Glutamatergic neuron (in vitro differentiated cells): Measurements from ENCODE around the gene PEX12. TPM values are rescaled to one million over a fixed set of nuclear protein-coding genes. Genes with fewer than 3 reads are reported as not detected.

ENCODE experiments used
- DNase-seq: peaks from one replicate; pipeline ENCODE4 v3.0.0; 2022
- H3K27ac Mint-ChIP-seq: one replicate; pipeline ENCODE4 v1.8.0; 2020; ENCODE audit warnings: mild to moderate bottlenecking, mixed read lengths, inconsistent platforms; ENCODE audit not compliant: unreplicated experiment
- H3K27me3 Mint-ChIP-seq: one replicate; pipeline ENCODE4 v1.8.0; 2020; ENCODE audit warnings: mild to moderate bottlenecking, moderate library complexity, mixed read lengths, inconsistent platforms; ENCODE audit not compliant: unreplicated experiment
- H3K36me3 Mint-ChIP-seq: one replicate; pipeline ENCODE4 v1.8.0; 2020; ENCODE audit warnings: mild to moderate bottlenecking, mixed read lengths, inconsistent platforms; ENCODE audit not compliant: unreplicated experiment
- H3K4me1 Mint-ChIP-seq: one replicate; pipeline ENCODE4 v1.8.0; 2020; ENCODE audit warnings: mild to moderate bottlenecking, low read depth, mixed read lengths, inconsistent platforms; ENCODE audit not compliant: unreplicated experiment
- H3K4me3 Mint-ChIP-seq: one replicate; pipeline ENCODE4 v1.8.0; 2020; ENCODE audit warnings: mild to moderate bottlenecking, mixed read lengths, inconsistent platforms; ENCODE audit not compliant: unreplicated experiment
- H3K9me3 Mint-ChIP-seq: one replicate; pipeline ENCODE4 v1.8.0; 2020; ENCODE audit warnings: mild to moderate bottlenecking, moderate library complexity, mixed read lengths, inconsistent platforms; ENCODE audit not compliant: unreplicated experiment
- CTCF ChIP-seq: fragments of 200-600 bp; sonication (generic); IDR thresholded peaks from one replicate; pipeline ENCODE4 v1.5.0; 2021; ENCODE audit not compliant: partially characterized antibody, unreplicated experiment
- total RNA-seq: library from RNA; stranded (reverse); fragmentation: NEBNext Ultra II Directional; extraction: Animal tissue kit (Norgen Biotek cat#: 25700); gene quantifications from one replicate; pipeline ENCODE4 v1.2.1, GENCODE V29; 2021; ENCODE audit not compliant: unreplicated experiment

Gene PEX12
- total RNA-seq, 1 donor from 2014 or later = 3.1 TPM

DNA sequence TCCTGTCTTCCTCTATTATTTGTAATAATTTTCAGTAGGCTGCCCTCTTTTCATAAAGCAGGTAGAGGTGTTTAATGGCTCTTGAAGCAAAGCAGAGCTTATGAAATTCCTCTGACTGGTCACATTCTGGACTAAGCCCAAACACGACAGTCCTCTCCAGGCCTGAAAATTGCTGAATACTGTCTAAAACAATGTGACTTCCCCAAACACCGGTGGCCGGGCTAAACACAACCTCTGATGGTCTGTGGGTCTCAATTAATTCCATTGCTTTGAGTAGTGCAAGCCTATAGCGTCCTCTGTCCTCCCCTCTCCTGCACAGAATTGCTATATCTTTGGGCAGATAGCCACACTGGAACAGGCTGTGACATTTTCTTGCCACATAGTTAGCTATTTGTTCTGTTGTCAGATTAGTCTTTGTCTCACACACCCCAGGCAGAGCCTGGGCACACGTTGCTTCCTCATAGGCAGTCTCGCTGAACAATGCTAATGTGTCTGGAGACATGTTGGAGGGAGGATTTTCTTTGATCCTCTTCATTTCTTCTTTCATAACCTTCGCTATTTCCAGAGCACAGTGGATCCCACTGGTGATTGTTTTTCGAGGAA, 30.1 kb downstream of the PEX12 start:
- H3K9me3 Mint-ChIP-seq = no peaks in the 10 kb centered on the region
- no peak overlapping the region for H3K4me3 Mint-ChIP-seq
- no peaks in the 10 kb centered on the region for H3K4me1 Mint-ChIP-seq
- no peak for DNase-seq
- no peak for TF ChIP-seq CTCF
- no peaks in the 10 kb centered on the region for H3K36me3 Mint-ChIP-seq
- peaks cover 3% of the 10 kb centered on the region for H3K27me3 Mint-ChIP-seq
- H3K27ac Mint-ChIP-seq = no peak overlapping the region

GRCh38 chr17:35546487-35546886, 31.9 kb downstream of the PEX12 start:
- no peak overlapping the region for H3K4me3 Mint-ChIP-seq
- no peaks in the 10 kb centered on the region for H3K36me3 Mint-ChIP-seq
- DNase-seq = no peak
- no peak for TF ChIP-seq CTCF
- no peak overlapping the region for H3K27ac Mint-ChIP-seq
- no peaks in the 10 kb centered on the region for H3K9me3 Mint-ChIP-seq
- H3K27me3 Mint-ChIP-seq = peaks cover 3% of the 10 kb centered on the region
- H3K4me1 Mint-ChIP-seq = no peaks in the 10 kb centered on the region

DNA sequence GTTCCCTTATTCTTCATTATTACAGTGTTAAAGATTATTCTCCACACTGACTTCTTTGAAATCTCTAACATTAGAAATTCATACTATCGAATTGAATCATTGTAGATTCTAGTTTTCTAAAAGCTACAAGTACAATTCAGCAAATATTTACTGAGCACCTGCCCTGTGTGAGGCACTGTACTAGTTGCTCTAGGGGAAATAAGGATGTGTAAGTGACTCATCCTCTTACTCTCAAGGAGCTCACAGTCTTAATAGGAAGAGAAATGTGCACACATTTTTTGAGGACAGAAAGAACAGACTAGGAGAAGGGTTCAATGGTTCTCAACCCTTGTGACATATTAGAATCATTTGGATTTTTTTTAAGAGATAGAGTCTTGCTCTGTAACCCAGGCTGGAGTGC, 33.2 kb downstream of the PEX12 start:
- no peak overlapping the region for H3K4me3 Mint-ChIP-seq
- DNase-seq = no peak
- H3K27me3 Mint-ChIP-seq = peaks cover 3% of the 10 kb centered on the region
- no peaks in the 10 kb centered on the region for H3K4me1 Mint-ChIP-seq
- H3K36me3 Mint-ChIP-seq = no peaks in the 10 kb centered on the region
- H3K27ac Mint-ChIP-seq = no peak overlapping the region
- TF ChIP-seq CTCF = no peak
- H3K9me3 Mint-ChIP-seq = no peaks in the 10 kb centered on the region

- no peak overlapping the region for H3K27ac Mint-ChIP-seq
- H3K27me3 Mint-ChIP-seq = peaks cover 3% of the 10 kb centered on the region
- H3K9me3 Mint-ChIP-seq = no peaks in the 10 kb centered on the region
- no peaks in the 10 kb centered on the region for H3K4me1 Mint-ChIP-seq
- H3K36me3 Mint-ChIP-seq = no peaks in the 10 kb centered on the region
- DNase-seq = no peak
- no peak for TF ChIP-seq CTCF
- no peak overlapping the region for H3K4me3 Mint-ChIP-seq
These were observed 34.5 kb downstream of the PEX12 start for GRCh38 chr17:35543856-35544255.

DNA sequence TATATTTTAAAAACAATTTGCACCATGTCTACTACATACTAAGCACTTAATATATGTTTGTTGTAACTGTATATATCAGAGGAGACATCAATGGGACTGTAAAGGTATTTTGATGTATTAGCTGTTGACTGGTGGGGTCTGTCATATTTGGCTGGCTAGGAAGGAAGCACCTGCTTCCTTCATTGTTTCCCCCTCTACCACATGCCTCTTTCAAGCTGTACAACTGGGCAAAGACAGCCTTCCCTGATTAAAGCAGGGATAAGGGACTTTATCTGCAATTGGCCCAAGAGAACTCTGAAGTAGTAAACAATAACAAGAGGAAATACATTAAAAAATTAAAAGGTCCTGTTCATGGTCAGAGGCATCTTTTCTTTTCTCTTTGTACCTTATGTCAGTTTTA, 35.4 kb downstream of the PEX12 start:
- no peak for DNase-seq
- Mint-ChIP-seq H3K27me3 (peaks cover 3% of the 10 kb centered on the region), H3K27ac (no peak overlapping the region), H3K4me3 (no peak overlapping the region), H3K36me3 (no peaks in the 10 kb centered on the region), H3K9me3 (no peaks in the 10 kb centered on the region), H3K4me1 (no peaks in the 10 kb centered on the region)
- no peak for TF ChIP-seq CTCF
